Gastroesophageal sphincter (tissue), 4 donors: Measurements from ENCODE around the gene ERO1B. TPM values are rescaled to one million over a fixed set of nuclear protein-coding genes. Genes with fewer than 3 reads are reported as not detected.
"Not testable (repeated sequence)": the region's sequence is repeated elsewhere in the genome, so short reads cannot be mapped to it uniquely, and the experiment has no call there.

Experiments
- ATAC-seq: fragments of 150-250 bp; one replicate; pipeline ENCODE4 v1.9.1; 2016; ENCODE audit warnings: mild to moderate bottlenecking, moderate library complexity
- H3K27ac ChIP-seq, 4 donors: fragments of 200-600 bp; sonication (generic) in 3 of 4; 1 replicate in 3 of 4; 2 replicates in 1 of 4; pipeline ENCODE4 v1.5.1; 2016 to 2019
- H3K27me3 ChIP-seq: fragments of 200-600 bp; sonication (generic); one replicate; pipeline ENCODE4 v1.5.1; 2019
- H3K36me3 ChIP-seq, 2 donors: fragments of 200-600 bp; sonication (generic); one replicate each; pipeline ENCODE4 v1.5.1; 2019; ENCODE audit warnings: control low read depth in 1 of 2
- H3K4me1 ChIP-seq, 3 donors: fragments of 200-600 bp; sonication (generic); 1 replicate in 2 of 3; 2 replicates in 1 of 3; pipeline ENCODE4 v1.5.1; 2016 to 2019; ENCODE audit warnings: control low read depth in 2 of 3
- H3K4me3 ChIP-seq, 2 donors: fragments of 200-600 bp; sonication (generic); one replicate each; pipeline ENCODE4 v1.5.1; 2019; ENCODE audit warnings: mild to moderate bottlenecking in 1 of 2, moderate library complexity in 1 of 2
- H3K9me3 ChIP-seq, 3 donors: fragments of 200-600 bp; sonication (generic); one replicate each; pipeline ENCODE4 v1.5.1; 2017 to 2019; ENCODE audit warnings: control low read depth in 2 of 3
- EP300 ChIP-seq: sonication (generic); formaldehyde crosslinking; IDR thresholded peaks from one replicate; pipeline ENCODE4 v1.6.1; 2017; ENCODE audit warnings: antibody characterized with exemption, mild to moderate bottlenecking
- POLR2A ChIP-seq, 2 donors: fragments of 450-650 bp; IDR thresholded peaks; one replicate each; pipeline ENCODE4 v1.6.1; 2017; ENCODE audit warnings: antibody characterized with exemption in 2 of 2, mild to moderate bottlenecking in 2 of 2, moderate library complexity in 1 of 2
- POLR2AphosphoS5 ChIP-seq: sonication (generic); formaldehyde crosslinking; IDR thresholded peaks from one replicate; pipeline ENCODE4 v1.6.1; 2017; ENCODE audit warnings: antibody characterized with exemption
- WGBS, 2 donors: methylation state at CpG; one replicate each; pipeline ENCODE4 v1.1.5; 2018; ENCODE audit warnings: low coverage in 1 of 2; 5-methylcytosine and 5-hydroxymethylcytosine counted together
- total RNA-seq, 4 donors: library from RNA; depleted of rRNA; stranded (reverse); fragments of >200 nt; gene quantifications; one replicate each; pipeline ENCODE4 v1.1.0, GENCODE V29; 2016
- TF ChIP-seq, protein P1 (sequence below), 4 experiments: fragments of 200-600 bp in 2 of 4; fragments of 450-650 bp in 2 of 4; sonication (generic) in 1 of 4; IDR thresholded peaks; one replicate each; pipeline ENCODE4 v1.5.1; 2017 to 2019; ENCODE audit warnings: antibody characterized with exemption in 4 of 4, mild to moderate bottlenecking in 2 of 4, moderate library complexity in 2 of 4

ERO1B gene, protein sequence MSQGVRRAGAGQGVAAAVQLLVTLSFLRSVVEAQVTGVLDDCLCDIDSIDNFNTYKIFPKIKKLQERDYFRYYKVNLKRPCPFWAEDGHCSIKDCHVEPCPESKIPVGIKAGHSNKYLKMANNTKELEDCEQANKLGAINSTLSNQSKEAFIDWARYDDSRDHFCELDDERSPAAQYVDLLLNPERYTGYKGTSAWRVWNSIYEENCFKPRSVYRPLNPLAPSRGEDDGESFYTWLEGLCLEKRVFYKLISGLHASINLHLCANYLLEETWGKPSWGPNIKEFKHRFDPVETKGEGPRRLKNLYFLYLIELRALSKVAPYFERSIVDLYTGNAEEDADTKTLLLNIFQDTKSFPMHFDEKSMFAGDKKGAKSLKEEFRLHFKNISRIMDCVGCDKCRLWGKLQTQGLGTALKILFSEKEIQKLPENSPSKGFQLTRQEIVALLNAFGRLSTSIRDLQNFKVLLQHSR
- total RNA-seq: 10 to 100 TPM in 2 of 4 donors, 1 to 10 TPM in 2; 7.3 to 13.5 (median 9.3) TPM

DNA sequence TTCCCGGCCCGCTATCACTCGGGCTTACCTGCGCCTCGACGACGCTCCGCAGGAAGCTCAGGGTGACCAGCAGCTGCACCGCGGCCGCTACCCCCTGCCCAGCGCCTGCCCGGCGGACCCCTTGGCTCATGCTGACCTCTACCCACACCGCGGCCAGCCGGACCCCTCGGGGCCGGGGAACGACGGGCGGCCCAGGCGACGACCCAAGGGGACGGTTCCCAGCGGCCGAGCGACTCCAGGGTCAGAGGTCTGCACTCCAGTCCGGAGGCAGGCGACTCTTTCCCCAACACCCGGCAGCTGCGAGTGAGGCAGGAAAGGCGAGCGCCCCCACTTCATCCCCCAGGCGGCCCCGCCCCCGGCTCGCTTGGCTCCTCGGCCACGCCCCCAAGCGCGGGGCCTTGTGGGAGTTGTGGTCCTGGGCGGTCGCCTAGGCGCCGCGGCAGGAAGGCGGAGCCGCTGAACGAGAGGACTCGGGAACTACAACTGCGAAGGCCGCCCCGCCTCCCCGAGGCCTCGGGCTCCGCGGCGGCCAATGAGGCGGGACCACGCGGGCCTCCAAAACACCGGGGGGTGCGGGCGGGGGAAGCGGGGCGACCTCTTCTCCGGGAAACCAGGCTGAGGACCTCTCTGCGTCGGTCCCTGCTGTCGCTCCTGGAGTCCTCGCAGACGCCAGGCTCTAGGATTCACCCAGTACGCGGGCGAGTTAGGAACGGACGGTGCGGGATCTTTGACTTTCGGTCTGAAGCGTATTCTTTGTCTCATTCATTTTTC, at the start of gene ERO1B:
ERO1B (minus strand) TSS at position 305 of the 771 bp plus-strand sequence; CDS start at position 130, 175 bp downstream.
- peaks cover 0 to 18% (median 7%) of the 10 kb centered on the region in 3 donors for H3K4me1 ChIP-seq
- no peaks in the 10 kb centered on the region for H3K36me3 ChIP-seq
- peak; percentile 98 for ATAC-seq
- no peaks in the 10 kb centered on the region for H3K9me3 ChIP-seq
- H3K27ac ChIP-seq: peak within 1 kb of the TSS; percentile 49 to 94 (median 88)
- TF ChIP-seq, protein P1, sequence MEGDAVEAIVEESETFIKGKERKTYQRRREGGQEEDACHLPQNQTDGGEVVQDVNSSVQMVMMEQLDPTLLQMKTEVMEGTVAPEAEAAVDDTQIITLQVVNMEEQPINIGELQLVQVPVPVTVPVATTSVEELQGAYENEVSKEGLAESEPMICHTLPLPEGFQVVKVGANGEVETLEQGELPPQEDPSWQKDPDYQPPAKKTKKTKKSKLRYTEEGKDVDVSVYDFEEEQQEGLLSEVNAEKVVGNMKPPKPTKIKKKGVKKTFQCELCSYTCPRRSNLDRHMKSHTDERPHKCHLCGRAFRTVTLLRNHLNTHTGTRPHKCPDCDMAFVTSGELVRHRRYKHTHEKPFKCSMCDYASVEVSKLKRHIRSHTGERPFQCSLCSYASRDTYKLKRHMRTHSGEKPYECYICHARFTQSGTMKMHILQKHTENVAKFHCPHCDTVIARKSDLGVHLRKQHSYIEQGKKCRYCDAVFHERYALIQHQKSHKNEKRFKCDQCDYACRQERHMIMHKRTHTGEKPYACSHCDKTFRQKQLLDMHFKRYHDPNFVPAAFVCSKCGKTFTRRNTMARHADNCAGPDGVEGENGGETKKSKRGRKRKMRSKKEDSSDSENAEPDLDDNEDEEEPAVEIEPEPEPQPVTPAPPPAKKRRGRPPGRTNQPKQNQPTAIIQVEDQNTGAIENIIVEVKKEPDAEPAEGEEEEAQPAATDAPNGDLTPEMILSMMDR (IDR thresholded peaks at IDR 0.05): peak in 1 of 4 experiments; percentile 35
- no peak for TF ChIP-seq EP300
- TF ChIP-seq POLR2A (IDR thresholded peaks at IDR 0.05): peak; percentile 95
- peak; percentile 96 for TF ChIP-seq POLR2AphosphoS5
- 0 to 2% methylated on average over 2 to 11 of the region's 81 CpGs for WGBS, 2 donors
- peak within 1 kb of the TSS; percentile 59 to 83 for H3K4me3 ChIP-seq
- H3K27me3 ChIP-seq: peaks cover 11% of the 10 kb centered on the region

DNA sequence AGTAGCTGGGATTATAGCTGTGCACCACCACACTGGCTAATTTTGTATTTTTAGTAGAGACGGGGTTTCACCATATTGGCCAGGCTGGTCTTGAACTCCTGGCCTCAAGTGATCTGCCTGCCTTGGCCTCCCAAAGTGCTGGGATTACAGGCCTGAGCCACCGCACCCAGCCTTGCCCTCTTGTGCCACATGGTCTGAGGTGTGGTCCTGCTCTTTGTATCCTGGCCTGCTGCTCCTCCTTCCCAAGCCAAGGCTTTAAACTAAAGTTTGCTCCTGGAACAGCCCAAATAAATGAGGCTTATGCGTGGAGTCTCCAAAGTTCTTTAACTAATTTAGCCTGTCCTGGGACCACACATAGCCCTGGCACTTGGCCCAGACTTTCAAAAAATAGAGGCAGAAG, 49.7 kb upstream of the ERO1B start:
- WGBS, 2 donors: 46 to 67% methylated on average over 1 to 3 of the region's 3 CpGs
- not testable (repeated sequence) for ATAC-seq, H3K4me3 ChIP-seq

DNA sequence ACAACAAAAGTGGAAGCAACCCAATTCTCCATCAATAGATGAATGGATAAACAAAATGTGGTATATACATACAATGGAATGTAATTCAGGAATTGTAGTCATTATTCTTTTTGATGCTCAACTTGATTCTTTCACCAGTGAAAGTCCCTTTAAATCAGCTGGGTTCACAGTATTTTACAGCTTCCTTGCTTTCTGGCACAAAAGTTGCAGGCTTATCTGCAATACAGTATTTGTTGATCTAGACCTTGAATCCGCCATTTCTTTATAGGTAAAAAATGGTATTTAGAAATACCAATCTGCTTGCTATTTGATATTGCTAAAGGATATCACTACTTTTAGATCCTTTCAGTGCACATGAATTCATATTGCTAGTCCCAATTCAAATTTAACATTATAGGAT, 44.7 kb upstream of the ERO1B start:
- 0% methylated on average over 1 of the region's 1 CpG for WGBS, 2 donors
- ATAC-seq: no peak
- H3K27ac ChIP-seq: no peak overlapping the region

More for the DNA sequence above, 49.7 kb upstream of the ERO1B start:
- not testable (repeated sequence) for H3K27ac ChIP-seq, H3K4me1 ChIP-seq, H3K36me3 ChIP-seq, H3K9me3 ChIP-seq, H3K27me3 ChIP-seq

DNA sequence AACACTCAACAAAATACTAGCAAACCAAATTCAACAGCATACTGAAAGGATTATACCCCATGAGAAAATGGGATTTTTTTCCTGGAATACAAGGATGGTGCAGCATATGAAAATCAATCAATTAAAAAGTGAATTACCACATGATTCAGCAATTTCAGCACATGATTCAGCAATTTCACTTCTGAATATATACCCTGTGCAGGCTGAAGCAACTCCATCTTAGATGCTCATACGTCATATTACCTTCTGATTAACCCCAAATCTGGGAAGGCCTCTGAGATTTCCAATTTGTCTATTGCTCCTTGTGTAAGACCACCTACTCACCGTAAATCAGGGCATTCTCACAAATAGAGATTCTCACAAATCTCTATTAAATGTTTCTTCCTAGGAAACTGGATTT, 43.8 kb upstream of the ERO1B start:
- no peak overlapping the region for H3K27ac ChIP-seq
- H3K27me3 ChIP-seq: no peaks in the 10 kb centered on the region
- peaks cover 0 to 26% (median 2%) of the 10 kb centered on the region in 3 donors for H3K9me3 ChIP-seq
- H3K4me3 ChIP-seq: no peak overlapping the region
- H3K4me1 ChIP-seq: no peaks in the 10 kb centered on the region
- no peak for ATAC-seq
- TF ChIP-seq POLR2AphosphoS5: no peak
- TF ChIP-seq, protein P1 (IDR thresholded peaks at IDR 0.05): no peak
- no peak for TF ChIP-seq POLR2A (IDR thresholded peaks at IDR 0.05)
- no peak for TF ChIP-seq EP300
- no peaks in the 10 kb centered on the region for H3K36me3 ChIP-seq
- 97 to 100% methylated on average over 1 to 2 of the region's 2 CpGs for WGBS, 2 donors

More for the DNA sequence above, 44.7 kb upstream of the ERO1B start:
- no peak for TF ChIP-seq POLR2A (IDR thresholded peaks at IDR 0.05)
- no peak for TF ChIP-seq POLR2AphosphoS5
- TF ChIP-seq, protein P1 (IDR thresholded peaks at IDR 0.05): no peak
- no peak for TF ChIP-seq EP300
- peaks cover 0 to 26% (median 2%) of the 10 kb centered on the region in 3 donors for H3K9me3 ChIP-seq
- H3K36me3 ChIP-seq: no peaks in the 10 kb centered on the region
- H3K4me3 ChIP-seq: no peak overlapping the region
- no peaks in the 10 kb centered on the region for H3K27me3 ChIP-seq
- H3K4me1 ChIP-seq: no peaks in the 10 kb centered on the region

DNA sequence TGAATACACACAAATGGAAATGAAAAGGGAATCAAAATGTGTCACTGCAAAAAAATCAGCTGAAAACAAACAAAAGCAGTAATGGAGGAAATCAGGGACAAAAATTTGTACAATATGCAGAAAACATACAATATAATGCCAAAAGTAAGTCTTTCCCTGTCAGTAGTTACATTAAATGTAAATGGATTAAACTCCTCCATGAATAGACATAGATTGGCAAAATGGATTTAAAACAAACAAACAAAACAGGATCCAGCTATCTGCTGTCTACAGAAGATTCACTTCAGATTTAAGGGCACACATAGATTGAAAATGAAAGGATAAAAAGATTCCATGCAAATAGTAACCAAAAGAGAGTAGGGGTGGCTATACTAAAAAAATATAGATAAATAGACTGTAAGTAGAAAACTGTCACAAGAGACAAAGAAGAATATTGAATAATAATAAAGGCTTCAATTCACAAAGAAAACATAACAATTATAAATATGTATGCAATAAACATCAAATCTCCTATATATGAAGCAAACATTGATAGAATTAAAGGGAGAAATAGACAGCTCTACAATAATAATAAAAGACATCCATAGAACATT, 42.2 kb upstream of the ERO1B start:
- no peaks in the 10 kb centered on the region for H3K36me3 ChIP-seq
- peaks cover 0 to 26% (median 2%) of the 10 kb centered on the region in 3 donors for H3K9me3 ChIP-seq
- no peak overlapping the region for H3K4me3 ChIP-seq
- H3K27ac ChIP-seq: no peak overlapping the region
- H3K27me3 ChIP-seq: no peaks in the 10 kb centered on the region
- TF ChIP-seq EP300 (no peak), POLR2A (IDR thresholded peaks at IDR 0.05) (no peak), POLR2AphosphoS5 (no peak)
- TF ChIP-seq, protein P1 (IDR thresholded peaks at IDR 0.05): no peak
- no peak for ATAC-seq
- H3K4me1 ChIP-seq: no peaks in the 10 kb centered on the region
